ENCODE results near the gene S100A2.

Gene S100A2

DNA sequence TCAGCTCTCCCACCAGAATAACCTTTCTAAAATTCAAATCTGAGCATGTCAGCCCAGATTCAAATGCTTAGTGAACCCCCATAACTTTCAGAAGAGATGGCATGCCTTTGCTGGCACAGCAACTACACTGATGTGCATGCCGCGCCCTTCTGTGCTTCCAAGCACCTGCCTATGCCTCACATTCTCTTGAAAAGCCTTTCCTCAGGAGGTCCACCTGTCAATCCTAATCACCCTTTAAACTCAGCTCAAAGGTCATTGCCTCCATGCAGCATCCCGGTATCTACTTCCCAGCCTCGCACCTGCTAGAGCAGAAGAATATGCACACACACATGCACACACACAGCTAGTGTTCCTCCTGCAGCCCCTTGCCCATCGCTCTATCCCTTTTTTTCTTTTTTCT, 5.2 kb upstream of the S100A2 start:
- Histone ChIP-seq H3K4me3 (ENCODE audit: low read length, poor library complexity, severe bottlenecking) (no peak overlapping the region), H2AFZ (ENCODE audit: low read length) (no peak overlapping the region), H3K36me3 (ENCODE audit: insufficient read depth, low read length) (no peaks in the 10 kb centered on the region), H3K9me3 (ENCODE audit: insufficient read depth, low read depth, low read length) (no peaks in the 10 kb centered on the region), H3K27me3 (ENCODE audit: insufficient read depth, low read length, poor library complexity, severe bottlenecking) (no peaks in the 10 kb centered on the region), H3F3A (ENCODE audit: low read depth) (no peaks in the 10 kb centered on the region), H3K9me2 (replicated peaks; ENCODE audit: low read depth, low read length) (no peaks in the 10 kb centered on the region), H3K4me1 (ENCODE audit: insufficient read depth, low read length, poor library complexity, severe bottlenecking) (peaks cover 33% of the 10 kb centered on the region), H3K79me2 (ENCODE audit: insufficient read depth, low read length) (no peaks in the 10 kb centered on the region), H4K20me1 (ENCODE audit: insufficient read depth, low read length, poor library complexity, severe bottlenecking) (no peaks in the 10 kb centered on the region), H3K4me2 (ENCODE audit: low read depth, low read length, poor library complexity, severe bottlenecking) (no peak overlapping the region), H3K9ac (ENCODE audit: low read depth, low read length, poor library complexity, severe bottlenecking) (no peak overlapping the region)
- no peak for TF ChIP-seq EZH2phosphoT487 (IDR thresholded peaks at IDR 0.05; ENCODE audit: borderline replicate concordance)
- TF ChIP-seq, protein P1, sequence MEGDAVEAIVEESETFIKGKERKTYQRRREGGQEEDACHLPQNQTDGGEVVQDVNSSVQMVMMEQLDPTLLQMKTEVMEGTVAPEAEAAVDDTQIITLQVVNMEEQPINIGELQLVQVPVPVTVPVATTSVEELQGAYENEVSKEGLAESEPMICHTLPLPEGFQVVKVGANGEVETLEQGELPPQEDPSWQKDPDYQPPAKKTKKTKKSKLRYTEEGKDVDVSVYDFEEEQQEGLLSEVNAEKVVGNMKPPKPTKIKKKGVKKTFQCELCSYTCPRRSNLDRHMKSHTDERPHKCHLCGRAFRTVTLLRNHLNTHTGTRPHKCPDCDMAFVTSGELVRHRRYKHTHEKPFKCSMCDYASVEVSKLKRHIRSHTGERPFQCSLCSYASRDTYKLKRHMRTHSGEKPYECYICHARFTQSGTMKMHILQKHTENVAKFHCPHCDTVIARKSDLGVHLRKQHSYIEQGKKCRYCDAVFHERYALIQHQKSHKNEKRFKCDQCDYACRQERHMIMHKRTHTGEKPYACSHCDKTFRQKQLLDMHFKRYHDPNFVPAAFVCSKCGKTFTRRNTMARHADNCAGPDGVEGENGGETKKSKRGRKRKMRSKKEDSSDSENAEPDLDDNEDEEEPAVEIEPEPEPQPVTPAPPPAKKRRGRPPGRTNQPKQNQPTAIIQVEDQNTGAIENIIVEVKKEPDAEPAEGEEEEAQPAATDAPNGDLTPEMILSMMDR (conservative IDR thresholded peaks at IDR 0.05; ENCODE audit: low read length): no peak

DNA sequence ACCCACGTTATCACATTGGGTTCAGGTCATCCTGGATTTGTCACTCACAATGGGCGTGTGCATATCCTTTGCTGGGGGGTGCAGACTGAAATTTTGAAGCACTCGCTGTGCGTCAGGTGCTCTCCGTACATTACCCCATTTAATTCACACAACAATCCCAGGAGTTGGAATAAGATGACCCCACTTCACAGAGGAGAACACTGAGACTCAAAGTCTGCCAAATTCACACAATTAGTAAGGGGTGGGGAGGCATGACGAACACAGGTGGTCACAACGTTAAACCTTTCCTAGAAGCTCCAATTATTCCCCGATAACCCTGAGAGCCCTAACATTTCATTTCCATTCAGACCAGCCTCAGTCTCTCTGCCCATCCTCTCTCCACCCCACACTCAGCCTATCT, 3.8 kb upstream of the S100A2 start:
- Histone ChIP-seq H2AFZ (ENCODE audit: low read length) (no peak overlapping the region), H3K79me2 (ENCODE audit: insufficient read depth, low read length) (no peaks in the 10 kb centered on the region), H3K9me2 (replicated peaks; ENCODE audit: low read depth, low read length) (no peaks in the 10 kb centered on the region), H3F3A (ENCODE audit: low read depth) (no peaks in the 10 kb centered on the region), H3K27me3 (ENCODE audit: insufficient read depth, low read length, poor library complexity, severe bottlenecking) (no peaks in the 10 kb centered on the region), H3K4me3 (ENCODE audit: low read length, poor library complexity, severe bottlenecking) (no peak overlapping the region), H3K4me2 (ENCODE audit: low read depth, low read length, poor library complexity, severe bottlenecking) (no peak overlapping the region), H3K9ac (ENCODE audit: low read depth, low read length, poor library complexity, severe bottlenecking) (no peak overlapping the region), H3K4me1 (ENCODE audit: insufficient read depth, low read length, poor library complexity, severe bottlenecking) (peaks cover 41% of the 10 kb centered on the region), H3K36me3 (ENCODE audit: insufficient read depth, low read length) (no peaks in the 10 kb centered on the region), H3K9me3 (ENCODE audit: insufficient read depth, low read depth, low read length) (no peaks in the 10 kb centered on the region), H4K20me1 (ENCODE audit: insufficient read depth, low read length, poor library complexity, severe bottlenecking) (no peaks in the 10 kb centered on the region)
- TF ChIP-seq, protein P1 (conservative IDR thresholded peaks at IDR 0.05; ENCODE audit: low read length): no peak
- no peak for TF ChIP-seq EZH2phosphoT487 (IDR thresholded peaks at IDR 0.05; ENCODE audit: borderline replicate concordance)

- Histone ChIP-seq H3K27me3 (ENCODE audit: insufficient read depth, low read length, poor library complexity, severe bottlenecking) (no peaks in the 10 kb centered on the region), H4K20me1 (ENCODE audit: insufficient read depth, low read length, poor library complexity, severe bottlenecking) (no peaks in the 10 kb centered on the region), H3K36me3 (ENCODE audit: insufficient read depth, low read length) (no peaks in the 10 kb centered on the region), H3K79me2 (ENCODE audit: insufficient read depth, low read length) (no peaks in the 10 kb centered on the region), H3K4me3 (ENCODE audit: low read length, poor library complexity, severe bottlenecking) (no peak overlapping the region), H3K9me2 (replicated peaks; ENCODE audit: low read depth, low read length) (no peaks in the 10 kb centered on the region), H3K9ac (ENCODE audit: low read depth, low read length, poor library complexity, severe bottlenecking) (peak overlapping the region; percentile 46), H3K9me3 (ENCODE audit: insufficient read depth, low read depth, low read length) (no peaks in the 10 kb centered on the region), H3K4me1 (ENCODE audit: insufficient read depth, low read length, poor library complexity, severe bottlenecking) (peaks cover 41% of the 10 kb centered on the region), H3K4me2 (ENCODE audit: low read depth, low read length, poor library complexity, severe bottlenecking) (peak overlapping the region; percentile 60), H2AFZ (ENCODE audit: low read length) (peak overlapping the region; percentile 89), H3F3A (ENCODE audit: low read depth) (no peaks in the 10 kb centered on the region)
- no peak for TF ChIP-seq EZH2phosphoT487 (IDR thresholded peaks at IDR 0.05; ENCODE audit: borderline replicate concordance)
- TF ChIP-seq, protein P1 (conservative IDR thresholded peaks at IDR 0.05; ENCODE audit: low read length): peak; percentile 99
These were observed 2.9 kb upstream of the S100A2 start for GRCh38 chr1:153568367-153569099.
